AG10803 (cell line): ENCODE measurements around the gene DPYSL4.

Source experiments
- DNase-seq: peaks from one replicate; pipeline ENCODE4 v3.0.0; 2010; ENCODE audit warnings: low read depth
- H3K4me3 ChIP-seq: 2 replicates; pipeline ENCODE4 v1.5.1; 2011; ENCODE audit warnings: mild to moderate bottlenecking, low read length, control low read depth
- TF ChIP-seq, protein P1 (sequence below): conservative IDR thresholded peaks from 2 replicates; pipeline ENCODE4 v1.5.1; 2011; ENCODE audit warnings: mild to moderate bottlenecking, low read length, control low read depth, inconsistent platforms

Gene DPYSL4

GRCh38 chr10:132182591-132182990 is 4.2 kb upstream of the DPYSL4 start:
- DNase-seq = no peak
- TF ChIP-seq, protein P1, sequence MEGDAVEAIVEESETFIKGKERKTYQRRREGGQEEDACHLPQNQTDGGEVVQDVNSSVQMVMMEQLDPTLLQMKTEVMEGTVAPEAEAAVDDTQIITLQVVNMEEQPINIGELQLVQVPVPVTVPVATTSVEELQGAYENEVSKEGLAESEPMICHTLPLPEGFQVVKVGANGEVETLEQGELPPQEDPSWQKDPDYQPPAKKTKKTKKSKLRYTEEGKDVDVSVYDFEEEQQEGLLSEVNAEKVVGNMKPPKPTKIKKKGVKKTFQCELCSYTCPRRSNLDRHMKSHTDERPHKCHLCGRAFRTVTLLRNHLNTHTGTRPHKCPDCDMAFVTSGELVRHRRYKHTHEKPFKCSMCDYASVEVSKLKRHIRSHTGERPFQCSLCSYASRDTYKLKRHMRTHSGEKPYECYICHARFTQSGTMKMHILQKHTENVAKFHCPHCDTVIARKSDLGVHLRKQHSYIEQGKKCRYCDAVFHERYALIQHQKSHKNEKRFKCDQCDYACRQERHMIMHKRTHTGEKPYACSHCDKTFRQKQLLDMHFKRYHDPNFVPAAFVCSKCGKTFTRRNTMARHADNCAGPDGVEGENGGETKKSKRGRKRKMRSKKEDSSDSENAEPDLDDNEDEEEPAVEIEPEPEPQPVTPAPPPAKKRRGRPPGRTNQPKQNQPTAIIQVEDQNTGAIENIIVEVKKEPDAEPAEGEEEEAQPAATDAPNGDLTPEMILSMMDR = no peak

GRCh38 chr10:132183046-132183445 is 3.7 kb upstream of the DPYSL4 start:
- TF ChIP-seq, protein P1 = no peak
- H3K4me3 ChIP-seq = no peak overlapping the region
- no peak for DNase-seq

More at GRCh38 chr10:132182591-132182990, 4.2 kb upstream of the DPYSL4 start:
- no peak overlapping the region for H3K4me3 ChIP-seq

DNA sequence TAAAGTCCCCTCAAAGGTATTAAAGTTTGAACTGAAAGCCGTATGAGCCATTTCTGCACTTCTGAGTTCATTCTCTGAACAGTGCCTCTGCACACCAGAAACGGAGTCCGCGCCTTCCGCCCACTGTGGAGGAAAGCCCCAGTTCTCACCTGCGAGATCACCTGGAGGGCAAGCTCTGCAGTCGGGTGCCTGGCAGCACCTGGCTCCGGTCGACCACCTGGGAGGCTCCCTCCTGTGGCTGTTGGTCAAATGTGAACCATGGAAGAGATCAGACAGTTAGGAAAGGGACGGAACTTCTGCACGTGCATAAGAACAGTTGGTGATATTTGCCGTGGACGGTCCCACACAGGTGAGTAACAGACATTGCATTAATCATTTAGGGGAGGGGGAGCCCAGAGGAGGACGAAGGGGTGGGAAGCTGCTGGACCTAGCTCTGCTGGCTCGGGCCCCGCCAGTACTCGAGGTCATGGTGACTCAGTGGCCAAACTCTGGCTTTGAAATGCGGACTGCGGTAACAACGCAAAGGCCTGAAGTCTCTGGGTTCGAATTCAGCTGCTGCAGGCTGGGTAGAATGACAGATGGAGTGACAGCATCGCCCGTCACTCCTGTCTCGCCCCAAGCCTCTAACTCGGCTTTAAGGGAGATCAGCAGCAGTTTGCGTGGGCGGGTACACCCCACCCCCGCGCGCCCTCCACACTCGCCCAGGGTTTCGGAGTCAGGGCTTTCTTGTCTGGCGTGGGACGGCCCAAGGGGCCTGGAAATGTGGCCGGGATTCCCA is 1.7 kb upstream of the DPYSL4 start:
- no peak overlapping the region for H3K4me3 ChIP-seq
- no peak for DNase-seq
- TF ChIP-seq, protein P1 = no peak

GRCh38 chr10:132185601-132186487 is 904 bp upstream of the DPYSL4 start:
- H3K4me3 ChIP-seq = no peak overlapping the region; the same call in 1 of the 2 replicates
- TF ChIP-seq, protein P1 = no peak
- peak; percentile 8 for DNase-seq

DNA sequence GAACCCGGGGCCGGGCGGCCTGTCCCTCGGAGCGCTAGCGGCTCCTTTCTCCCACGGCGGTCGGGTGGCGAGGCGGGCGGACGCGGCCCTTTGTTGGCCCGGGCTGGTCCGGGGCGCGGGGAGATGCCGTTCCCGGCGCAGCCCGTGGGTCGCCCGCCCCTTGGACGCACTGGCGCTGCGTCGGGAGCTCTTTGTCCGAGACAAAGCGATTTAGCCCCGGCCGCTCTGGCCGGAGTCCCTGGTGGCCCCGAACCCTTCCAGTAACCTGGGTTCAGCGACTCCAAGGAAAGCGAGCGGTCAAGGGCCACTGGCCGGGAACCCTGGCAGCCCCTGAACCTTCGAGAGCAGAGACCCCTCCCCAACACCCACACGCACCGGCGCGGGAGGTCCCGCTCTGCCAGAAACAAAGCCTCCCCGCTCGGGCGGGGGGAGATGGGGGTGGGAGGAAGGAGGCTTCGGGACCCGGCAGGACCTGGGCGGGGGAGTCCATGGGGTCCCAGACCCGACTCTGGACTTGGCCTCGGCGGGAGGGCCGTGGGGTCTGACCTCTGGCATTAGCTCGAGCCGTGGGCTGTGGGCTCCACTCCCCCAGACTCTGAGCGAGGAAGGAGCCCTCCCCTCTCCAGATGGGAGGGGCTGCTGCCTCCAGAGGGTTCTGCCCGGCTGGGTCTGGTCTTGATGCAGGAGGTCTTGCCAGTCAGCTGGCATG is 836 bp downstream of the DPYSL4 start:
- DNase-seq = no peak
- TF ChIP-seq, protein P1 = no peak
- H3K4me3 ChIP-seq = peak overlapping the region; percentile 57

GRCh38 chr10:132188331-132188730 is 1.6 kb downstream of the DPYSL4 start:
- peak overlapping the region; percentile 57; the same call in 1 of the 2 replicates for H3K4me3 ChIP-seq
- TF ChIP-seq, protein P1 = no peak
- DNase-seq = no peak
